ENCODE measurements around the gene CARS2.

DNA sequence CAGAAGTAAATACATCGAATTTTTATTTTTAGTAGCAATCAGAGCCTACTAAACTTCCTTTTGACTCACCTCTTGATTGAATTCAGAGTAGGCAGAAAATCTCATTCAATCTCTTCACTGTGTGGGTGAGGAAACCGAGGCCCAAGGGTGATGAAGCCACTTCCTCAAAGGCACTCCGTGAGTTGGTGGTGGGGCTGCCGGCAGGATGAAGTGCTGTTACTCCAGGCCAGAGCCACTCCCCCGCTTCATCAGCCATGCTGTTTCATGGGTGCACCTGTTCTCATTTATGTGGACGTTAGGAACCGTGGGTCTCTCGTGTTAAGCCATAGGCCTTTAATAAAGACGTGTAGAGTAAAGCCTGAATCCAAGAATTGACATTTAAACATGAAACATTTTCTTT is 20.8 kb upstream of the CARS2 start:
- TF ChIP-seq, protein P1, sequence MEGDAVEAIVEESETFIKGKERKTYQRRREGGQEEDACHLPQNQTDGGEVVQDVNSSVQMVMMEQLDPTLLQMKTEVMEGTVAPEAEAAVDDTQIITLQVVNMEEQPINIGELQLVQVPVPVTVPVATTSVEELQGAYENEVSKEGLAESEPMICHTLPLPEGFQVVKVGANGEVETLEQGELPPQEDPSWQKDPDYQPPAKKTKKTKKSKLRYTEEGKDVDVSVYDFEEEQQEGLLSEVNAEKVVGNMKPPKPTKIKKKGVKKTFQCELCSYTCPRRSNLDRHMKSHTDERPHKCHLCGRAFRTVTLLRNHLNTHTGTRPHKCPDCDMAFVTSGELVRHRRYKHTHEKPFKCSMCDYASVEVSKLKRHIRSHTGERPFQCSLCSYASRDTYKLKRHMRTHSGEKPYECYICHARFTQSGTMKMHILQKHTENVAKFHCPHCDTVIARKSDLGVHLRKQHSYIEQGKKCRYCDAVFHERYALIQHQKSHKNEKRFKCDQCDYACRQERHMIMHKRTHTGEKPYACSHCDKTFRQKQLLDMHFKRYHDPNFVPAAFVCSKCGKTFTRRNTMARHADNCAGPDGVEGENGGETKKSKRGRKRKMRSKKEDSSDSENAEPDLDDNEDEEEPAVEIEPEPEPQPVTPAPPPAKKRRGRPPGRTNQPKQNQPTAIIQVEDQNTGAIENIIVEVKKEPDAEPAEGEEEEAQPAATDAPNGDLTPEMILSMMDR (IDR thresholded peaks at IDR 0.05; ENCODE audit: insufficient read depth, low read length, poor library complexity, severe bottlenecking): no peak
- TF ChIP-seq EZH2phosphoT487 (conservative IDR thresholded peaks at IDR 0.05; ENCODE audit: low read length): no peak
